NOMO-1 treated with DMSO at 0.1 percent for 48 hours (cell line): ENCODE measurements around the gene MYCN.

Experiments
- DNase-seq: peaks from one replicate; lab custom pipeline; 2025; ENCODE audit not compliant: unreplicated experiment; lab: John Stamatoyannopoulos, UW

The MYCN gene

DNA sequence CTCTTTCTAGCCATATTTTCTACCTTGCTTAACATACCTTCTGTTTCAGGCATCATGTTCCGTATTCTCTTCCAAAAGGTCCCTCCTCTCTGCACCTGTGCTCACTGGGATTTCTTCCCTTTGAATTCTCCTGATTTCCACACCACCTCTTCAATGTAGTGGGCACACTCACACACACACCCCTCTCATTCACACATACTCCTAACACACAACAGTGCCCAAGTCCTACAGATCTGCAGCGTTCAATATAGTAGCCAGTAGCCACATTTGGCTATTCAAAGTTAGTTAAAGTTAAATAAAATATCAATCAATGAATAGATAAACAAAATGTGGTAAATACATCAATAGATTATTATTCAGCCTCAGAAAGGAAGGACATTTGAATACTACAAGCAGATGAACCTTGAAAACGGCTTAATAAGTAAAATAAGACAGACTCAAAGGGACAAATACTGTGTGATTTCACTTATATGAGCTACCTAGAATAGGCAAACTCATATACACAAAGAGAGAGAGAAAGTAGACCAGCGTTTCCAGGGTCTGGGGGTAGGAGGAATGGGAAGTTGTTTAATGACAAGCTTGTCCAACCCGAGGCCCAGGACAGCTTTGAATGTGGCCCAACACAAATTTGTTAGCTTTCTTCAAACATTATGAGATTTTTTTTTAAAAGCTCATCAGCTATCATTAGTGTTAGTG lies 34.4 kb downstream of the MYCN start:
- DNase-seq = no peak

DNA sequence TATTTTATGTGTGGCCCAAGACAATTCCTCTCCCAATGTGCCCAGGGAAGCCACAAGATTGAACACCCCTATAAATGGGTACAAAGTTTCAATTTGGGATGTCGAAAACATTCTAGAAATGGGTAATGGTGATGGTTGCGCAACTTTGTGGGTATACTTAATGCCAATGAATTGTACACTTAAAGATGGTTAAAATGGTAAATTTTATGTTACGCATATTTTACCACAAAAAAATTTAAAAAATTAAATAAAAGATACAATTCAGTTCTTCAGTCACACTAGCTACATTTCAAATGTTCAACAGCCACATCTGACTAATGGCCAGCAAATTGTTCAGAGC lies 34.9 kb downstream of the MYCN start:
- DNase-seq = no peak

DNA sequence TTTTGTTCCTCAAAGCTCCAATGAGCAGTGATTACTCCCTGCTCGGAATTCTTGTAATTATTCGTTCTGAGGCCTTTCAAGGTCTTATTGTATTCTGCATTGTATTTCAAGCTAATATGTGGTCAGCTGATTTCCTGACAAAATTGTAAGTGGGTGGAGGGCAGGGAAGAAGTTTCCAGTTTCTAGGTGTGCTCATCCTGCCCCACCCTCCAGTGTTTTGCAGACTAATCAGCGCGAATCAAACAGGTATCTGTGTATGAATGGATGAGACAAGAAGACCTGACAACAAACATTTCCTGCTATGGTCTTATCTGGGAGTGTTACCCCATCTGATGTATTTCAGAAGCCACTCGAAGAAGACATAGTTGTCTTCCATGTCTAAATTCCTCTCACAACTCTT lies 35.3 kb downstream of the MYCN start:
- DNase-seq = no peak

DNA sequence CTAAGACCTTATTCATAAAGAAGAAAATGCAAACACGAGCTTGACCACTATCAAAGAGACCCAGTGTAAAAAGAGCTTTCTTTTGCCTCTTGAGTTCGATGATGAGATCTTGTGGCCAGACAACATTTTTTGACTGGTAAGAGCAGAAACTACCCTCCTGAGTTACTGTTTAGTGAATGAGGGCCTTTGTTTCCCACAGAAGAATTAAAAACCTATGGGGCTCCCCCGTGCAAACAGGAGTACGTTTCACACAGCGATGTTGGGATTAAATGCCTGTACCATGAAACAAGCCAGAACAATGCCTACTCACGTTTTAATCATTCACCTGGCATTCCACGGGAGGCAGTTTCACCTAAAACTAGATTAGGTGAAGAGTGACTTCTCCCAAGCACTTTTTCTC lies 36.0 kb downstream of the MYCN start:
- DNase-seq = no peak

DNA sequence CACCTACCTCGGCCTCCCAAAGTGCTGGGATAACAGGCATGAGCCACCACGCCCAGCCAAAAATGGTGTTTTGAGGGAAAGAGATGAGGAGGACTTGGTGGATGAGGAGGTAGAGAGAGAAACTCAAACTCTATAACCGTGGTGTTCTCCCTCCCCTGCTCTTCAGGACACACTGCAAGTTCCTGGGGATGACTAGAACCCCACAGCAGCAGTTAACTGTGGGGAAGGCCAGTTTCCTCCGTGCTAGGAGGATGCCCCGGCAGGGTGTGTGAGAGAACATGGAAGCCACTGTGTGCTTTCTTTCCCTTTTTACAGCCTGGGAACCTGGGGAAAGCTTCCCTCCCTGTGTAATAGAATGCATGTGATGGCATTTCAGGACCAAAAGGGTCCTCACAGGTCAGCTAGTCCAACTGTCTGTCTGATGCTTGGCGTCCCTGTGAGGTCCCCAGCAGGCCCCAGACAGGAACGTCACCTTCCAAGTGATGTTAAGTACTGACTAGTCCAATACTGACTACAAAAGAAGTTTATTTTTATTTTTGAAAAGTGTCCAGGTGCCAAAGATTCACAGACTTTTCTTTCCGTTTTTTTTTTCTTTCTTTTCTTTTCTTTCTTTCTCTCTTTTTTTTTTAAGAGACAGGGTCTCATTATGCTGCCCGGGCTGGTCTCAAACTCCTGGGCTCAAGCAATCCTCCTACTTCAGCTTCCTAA lies 38.9 kb downstream of the MYCN start:
- DNase-seq = no peak

DNA sequence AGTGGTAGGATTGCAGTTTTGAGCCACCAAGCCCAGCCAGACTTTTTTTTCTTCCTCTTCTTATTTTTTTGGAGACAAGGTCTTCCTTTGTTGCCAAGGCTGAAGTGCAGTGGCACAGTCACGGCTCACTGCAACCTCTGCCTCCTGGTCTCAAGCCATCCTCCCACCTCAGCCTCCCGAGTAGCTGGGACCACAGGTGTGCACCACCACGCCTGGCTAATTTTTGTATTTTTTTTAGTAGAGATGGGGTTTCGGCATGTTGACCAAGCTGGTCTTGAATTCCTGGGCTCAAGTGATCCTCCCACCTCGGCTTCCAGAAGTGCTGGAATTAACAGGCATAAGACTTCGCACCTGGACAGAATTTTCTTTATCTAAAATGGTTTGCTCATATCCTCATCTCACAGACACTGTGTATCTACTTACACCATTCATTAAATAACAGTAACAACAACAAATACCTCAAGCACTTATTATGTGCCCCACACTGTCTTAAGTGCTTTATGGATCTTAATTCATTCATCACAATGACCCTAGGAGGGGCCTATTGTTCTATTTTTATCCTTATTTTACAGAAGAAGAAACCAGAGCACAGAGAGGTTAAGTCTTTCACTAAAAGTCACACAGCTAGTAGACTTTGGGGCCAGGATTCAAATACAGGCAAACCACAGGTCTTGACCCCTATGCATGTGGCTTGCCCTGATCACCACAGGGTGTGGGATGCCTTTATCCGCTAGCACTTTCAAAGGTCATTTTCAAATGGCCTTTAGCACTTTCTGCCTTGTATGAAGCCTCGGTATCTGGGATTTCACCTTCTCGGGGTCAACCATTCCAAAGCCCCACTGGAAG lies 39.6 kb downstream of the MYCN start:
- DNase-seq = no peak

DNA sequence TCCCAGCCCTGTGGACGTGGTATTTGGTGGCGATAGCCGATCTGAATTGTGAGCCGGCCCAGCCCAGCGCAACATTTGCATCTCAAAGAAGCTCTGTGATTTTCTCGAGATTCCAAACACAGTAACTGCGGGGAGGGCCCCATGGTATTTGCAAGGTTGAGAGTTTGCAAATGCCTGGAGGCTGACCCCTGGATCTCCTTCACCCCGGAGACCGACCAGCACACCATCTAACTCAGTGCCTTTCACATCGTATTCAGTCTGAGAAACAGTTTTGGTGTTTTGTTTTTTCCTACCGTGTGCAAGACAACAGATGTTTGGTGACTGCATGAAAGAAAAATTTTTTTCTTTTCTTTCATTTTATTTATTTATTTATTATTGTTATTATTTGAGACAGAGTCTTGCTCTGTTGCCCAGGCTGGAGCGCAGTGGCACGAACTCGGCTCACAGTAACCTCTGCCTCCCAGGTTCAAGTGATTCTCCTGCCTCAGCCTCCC lies 40.3 kb downstream of the MYCN start:
- DNase-seq = no peak

DNA sequence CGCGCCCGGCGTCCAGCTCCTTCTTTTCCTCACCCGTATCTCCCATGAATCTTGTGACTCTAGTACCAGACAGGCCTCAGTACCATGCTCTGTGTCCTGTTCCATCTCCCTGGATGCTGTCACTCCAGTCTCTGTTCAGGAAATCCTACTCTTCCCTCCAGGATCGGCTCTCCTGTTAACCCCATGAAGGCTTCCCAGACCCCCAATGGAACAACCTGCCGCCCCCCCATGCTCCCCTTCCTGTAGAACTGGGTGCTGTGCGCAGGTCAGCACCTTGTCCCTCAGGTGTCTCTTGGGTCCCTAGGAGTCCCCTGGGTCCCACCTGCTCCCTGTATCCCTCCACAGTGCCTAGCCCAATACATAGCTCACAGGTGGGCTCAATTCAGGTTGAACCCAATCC lies 41.3 kb downstream of the MYCN start:
- DNase-seq = no peak

DNA sequence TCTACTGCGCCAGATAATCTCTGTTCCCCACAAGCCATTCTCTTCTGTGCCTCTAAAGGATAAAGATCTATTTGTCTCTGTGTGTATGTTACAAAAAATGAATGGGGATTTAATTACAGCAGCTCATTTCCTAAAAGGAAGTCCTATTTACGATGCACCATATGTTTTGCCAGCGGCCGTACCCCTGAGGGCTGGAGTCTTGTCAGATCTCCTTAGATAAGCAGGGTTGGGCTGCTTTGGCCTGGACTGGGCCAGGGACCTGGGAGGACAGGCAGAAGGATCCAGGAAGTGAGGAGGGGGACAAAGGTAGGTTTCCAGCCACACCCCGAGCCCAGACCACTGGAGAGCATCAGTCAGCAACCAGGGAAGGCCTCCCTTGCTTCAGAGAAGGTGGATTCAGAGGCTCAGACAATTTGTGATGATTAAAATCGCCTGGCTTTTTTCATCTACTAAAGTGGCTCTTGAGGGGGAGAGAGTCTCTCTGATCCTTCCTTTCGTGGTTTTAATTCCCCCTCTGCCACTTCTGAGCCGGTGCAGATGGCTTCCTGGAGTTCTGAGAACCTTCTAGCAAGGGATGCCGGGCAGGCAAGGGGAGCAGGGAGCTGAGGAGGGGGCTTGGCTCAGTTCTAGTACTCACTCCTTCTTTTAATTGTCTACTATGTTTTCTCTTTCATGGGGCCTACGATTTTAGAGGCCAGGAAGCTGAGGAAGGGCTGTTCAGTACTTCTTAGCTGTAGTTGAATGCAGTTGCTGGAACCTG lies 42.1 kb downstream of the MYCN start:
- DNase-seq = no peak

DNA sequence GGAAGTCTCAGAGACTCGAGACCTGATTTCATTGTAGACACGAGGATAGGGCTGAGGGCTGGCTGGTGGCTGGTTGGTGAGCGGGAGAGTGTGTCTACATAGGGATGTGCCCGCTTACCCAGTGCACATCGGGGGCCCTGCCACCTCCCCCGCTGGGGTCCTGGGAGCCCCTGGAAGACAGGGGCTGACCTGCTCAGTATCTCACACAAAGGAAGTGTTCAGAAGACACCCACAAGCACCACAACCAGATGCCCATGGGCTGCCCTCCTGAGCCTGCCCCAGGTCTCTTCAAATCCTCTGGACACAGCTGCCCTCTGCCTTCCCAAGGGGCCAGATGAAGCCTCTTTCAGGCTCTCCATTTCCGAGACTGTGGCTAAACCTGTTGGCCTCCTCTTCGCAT lies 43.1 kb downstream of the MYCN start:
- no peak for DNase-seq

DNA sequence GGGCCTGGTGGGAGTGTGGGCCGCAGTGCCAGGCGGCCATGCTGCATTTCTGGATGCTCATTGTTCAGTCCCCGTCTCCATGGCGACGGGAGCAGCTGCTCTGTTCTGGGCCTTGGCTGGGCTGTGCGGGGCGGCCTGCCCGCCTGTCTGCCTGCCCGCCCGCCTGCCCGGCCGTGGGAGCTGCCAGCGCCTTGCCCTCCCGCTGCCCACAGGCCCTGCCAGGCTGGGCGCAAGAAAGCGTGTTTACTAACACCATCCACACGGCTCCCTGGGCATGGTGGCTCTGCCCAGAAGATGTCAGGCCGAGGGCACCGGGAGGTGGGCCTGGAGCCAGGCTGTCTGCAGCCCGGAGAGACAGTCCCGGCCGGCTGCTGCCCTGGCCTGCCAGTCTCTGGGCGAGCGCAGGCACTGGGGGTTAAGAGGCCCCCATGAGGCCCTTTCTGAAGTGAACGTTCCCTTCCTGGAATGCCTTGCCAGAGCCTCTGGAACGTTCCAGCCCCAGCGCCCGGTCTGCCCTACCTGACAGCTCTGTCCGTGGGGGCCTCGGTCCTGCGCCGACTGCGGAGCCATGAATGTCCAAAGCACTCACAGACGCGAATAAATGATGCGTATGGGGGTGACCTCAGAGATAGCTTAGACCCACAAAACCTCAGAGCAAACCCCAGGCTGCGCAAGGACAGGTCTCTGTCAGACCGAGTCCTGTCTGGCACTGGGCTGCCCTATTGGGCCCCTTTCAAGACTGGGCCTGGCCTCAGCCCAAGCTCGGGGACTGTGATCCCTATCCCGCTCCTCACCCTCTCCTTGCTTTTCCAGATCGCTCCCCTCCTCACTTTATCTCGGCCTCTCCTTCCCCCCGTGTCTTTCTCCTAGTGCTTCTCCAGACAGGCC lies 44.3 kb downstream of the MYCN start:
- DNase-seq = no peak

DNA sequence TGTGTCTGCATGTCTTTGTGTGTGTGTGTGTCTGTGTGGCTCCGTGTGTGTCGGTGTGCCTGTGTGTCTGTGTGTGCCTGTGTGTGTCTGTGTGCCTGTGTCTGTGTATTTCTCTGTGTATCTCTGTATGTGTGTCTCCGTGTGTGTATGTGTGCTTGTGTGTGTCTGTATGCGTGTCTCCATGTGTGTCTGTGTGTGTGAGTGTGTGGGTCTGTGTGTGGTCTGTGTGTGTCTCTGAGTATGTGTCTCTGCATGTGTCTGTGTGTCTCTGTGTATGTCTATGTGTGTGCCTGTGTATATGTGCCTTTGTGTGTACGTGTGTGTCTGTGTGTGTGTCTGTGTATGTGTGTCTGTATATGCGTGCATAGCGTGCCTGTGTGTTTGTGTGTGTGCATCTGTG lies 45.2 kb downstream of the MYCN start:
- DNase-seq = no peak

DNA sequence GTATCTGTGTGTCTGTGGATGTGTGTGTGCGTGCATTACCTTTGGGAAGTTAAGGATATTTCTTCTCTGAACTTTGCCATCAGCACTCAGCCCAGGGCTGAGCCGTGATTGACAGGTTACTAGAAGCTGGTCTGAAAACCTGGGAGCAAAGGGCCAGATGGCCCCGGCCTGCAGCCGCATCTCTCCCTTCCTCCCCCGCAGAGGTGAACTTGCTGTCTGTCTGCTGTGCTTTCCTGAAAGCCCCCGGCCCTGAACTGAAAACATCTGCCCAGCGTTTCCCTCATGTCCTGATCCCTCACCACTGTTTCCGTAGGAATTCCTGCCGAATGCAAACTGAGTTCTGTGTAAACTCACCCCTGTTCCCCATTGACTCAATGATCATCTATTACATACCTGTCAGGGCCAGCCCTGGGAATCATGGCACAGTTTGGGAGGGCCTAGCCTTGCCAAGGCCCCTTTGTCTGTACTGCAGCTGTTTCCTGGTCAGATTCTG lies 45.8 kb downstream of the MYCN start:
- DNase-seq = no peak

DNA sequence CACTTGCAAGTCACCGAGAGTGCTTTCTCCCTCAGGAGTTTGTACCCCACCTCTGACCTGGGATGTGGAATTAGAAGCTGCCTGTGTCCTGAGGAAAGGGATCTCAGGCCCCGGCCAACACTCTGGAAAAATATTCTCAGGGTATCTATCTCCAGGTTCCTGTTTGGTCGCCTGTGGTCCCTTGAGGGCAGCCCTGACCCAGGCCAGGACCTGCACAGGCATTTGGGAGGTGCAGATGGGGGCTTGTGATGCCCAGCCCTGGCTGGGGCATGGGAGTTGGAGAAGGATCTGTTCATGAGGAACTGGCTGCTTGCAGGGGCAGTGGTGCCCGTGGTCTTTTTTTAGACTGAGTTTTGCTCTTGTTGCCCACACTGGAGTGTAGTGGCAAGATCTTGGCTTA lies 46.3 kb downstream of the MYCN start:
- DNase-seq = no peak

DNA sequence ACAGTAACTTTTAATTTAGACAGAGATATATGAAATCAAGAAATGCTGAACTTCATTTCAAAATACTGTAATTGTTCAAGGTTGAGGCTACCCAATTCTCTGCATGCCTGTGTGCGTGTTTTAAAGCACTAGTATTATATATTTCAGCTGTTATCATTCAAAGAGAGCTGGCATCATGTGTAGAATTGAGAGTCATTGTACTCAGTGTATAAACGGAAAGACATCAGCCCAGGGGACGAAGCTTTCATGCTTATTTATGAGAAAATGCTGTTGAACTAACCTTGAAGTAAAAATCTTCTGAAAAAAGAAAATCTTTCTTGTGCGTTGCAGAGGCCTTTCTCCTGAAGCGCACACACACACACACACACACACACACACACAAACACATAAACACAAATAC lies 48.4 kb downstream of the MYCN start:
- no peak for DNase-seq

DNA sequence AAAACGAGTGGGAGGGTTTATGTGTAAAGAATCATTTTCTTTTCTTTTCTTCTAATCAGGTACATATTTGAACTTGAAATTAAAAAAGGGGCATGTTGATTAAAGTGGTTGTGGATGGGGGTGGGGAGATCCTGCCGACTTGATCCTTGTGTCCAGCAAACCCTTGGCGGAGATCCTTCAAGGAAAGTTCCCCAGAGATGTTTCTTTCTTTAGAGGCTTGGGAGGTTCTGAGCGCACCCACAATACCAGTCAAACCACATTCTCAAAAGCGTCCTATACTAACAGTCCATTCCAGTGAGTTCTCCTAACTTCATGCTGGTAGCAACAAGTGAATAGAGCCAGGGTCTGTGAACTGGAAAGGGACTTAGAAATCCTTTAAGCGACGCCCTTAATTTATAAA lies 49.2 kb downstream of the MYCN start:
- DNase-seq = no peak

DNA sequence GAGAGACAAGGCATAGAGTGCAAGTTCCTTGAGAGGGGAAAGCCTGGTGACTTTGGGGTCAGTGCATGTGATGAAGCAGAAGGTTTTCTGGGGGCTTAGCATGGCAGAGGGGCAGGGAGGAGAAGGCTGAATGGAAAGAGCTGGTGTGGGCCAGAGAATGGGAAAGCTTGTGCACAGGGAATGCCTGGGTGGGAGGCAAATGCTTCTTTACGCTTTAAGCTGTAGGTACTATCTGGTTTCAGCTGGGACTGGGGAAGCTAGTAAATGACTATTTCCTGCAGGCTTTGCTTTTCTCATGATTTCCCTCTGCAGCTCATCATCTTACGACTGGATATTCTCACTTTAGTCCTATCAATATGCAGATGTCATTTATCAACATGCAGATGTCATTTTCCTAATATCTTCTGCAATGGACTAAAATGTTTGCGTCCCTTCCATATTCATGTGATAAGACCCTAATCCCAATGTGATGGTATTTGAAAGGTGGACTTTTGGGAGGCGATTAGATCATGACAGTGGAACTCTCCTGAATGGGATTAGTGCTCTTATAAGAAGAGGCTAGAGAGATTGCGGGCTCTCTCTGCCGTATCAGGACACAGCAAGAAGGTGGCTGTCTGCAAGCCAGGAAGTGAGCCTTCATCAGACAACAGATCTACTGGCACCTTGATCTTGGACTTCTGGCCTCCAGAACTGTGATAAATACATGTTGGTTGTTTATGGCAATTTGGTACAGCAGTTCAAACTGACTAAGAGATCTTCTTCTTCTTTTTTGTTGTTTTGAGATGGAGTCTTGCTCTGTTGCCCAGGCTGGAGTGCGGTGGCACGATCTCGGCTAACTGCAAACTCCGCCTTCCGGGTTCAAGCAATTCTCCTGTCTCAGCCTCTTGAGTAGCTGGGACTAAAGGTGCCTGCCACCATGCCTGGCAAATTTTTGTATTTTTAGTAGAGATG lies 50.1 kb downstream of the MYCN start:
- no peak for DNase-seq

DNA sequence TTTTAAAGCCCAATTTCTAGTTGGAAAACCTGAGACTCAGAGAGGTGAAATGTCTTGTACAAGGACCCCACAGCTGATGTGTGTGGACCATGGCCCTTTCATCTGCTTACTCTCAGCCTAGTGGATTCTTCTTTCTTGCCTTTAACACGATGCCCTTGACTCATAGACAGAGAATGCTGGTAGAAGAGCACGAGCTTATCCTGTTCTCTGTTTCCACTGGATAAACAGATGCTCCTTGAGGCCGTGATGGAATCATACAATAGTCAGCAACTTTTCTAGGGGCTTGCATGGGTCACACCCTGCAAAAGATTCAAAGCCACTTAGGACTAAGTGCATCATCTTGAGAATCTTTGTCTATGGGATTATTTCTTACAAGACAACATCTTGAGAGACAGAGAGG lies 50.9 kb downstream of the MYCN start:
- DNase-seq = no peak
